Measurements from ENCODE around the gene SH2D3C.

The SH2D3C gene

GRCh38 chr9:127724012-127724411, 54.5 kb downstream of the SH2D3C start:
- TF ChIP-seq CTCF (IDR thresholded peaks at IDR 0.05; ENCODE audit: low read depth, low read length), result no peak
- no peak overlapping the region for H3K4me3 ChIP-seq (replicated peaks in 1 of 2; ENCODE audit: low read depth in 2 of 2, low read length in 2 of 2)

GRCh38 chr9:127723444-127723843, 55.0 kb downstream of the SH2D3C start:
- H3K4me3 ChIP-seq (replicated peaks in 1 of 2; ENCODE audit: low read depth in 2 of 2, low read length in 2 of 2), result no peak overlapping the region
- DNase-seq (ENCODE audit: low read depth in 2 of 2), result peak; percentile 41 to 72
- TF ChIP-seq CTCF (IDR thresholded peaks at IDR 0.05; ENCODE audit: low read depth, low read length), result no peak

More at GRCh38 chr9:127724012-127724411, 54.5 kb downstream of the SH2D3C start:
- no peak for DNase-seq (ENCODE audit: low read depth in 2 of 2)

- H3K4me3 ChIP-seq (replicated peaks in 1 of 2; ENCODE audit: low read depth in 2 of 2, low read length in 2 of 2), result no peak overlapping the region
- TF ChIP-seq CTCF (IDR thresholded peaks at IDR 0.05; ENCODE audit: low read depth, low read length), result no peak
- no peak for DNase-seq (ENCODE audit: low read depth in 2 of 2)
Measured at GRCh38 chr9:127723013-127723412, 55.5 kb downstream of the SH2D3C start.

- no peak for TF ChIP-seq CTCF (IDR thresholded peaks at IDR 0.05; ENCODE audit: low read depth, low read length)
- no peak overlapping the region for H3K4me3 ChIP-seq (replicated peaks in 1 of 2; ENCODE audit: low read depth in 2 of 2, low read length in 2 of 2)
- no peak for DNase-seq (ENCODE audit: low read depth in 2 of 2)
Measured at GRCh38 chr9:127722055-127722745, 56.3 kb downstream of the SH2D3C start.

- no peak overlapping the region for H3K4me3 ChIP-seq (replicated peaks in 1 of 2; ENCODE audit: low read depth in 2 of 2, low read length in 2 of 2)
- TF ChIP-seq CTCF (IDR thresholded peaks at IDR 0.05; ENCODE audit: low read depth, low read length), result no peak
- no peak for DNase-seq (ENCODE audit: low read depth in 2 of 2)
Measured at GRCh38 chr9:127721391-127721821, 57.1 kb downstream of the SH2D3C start.

GRCh38 chr9:127720865-127721227, 57.6 kb downstream of the SH2D3C start:
- DNase-seq (ENCODE audit: low read depth in 2 of 2), result no peak
- no peak for TF ChIP-seq CTCF (IDR thresholded peaks at IDR 0.05; ENCODE audit: low read depth, low read length)
- H3K4me3 ChIP-seq (replicated peaks in 1 of 2; ENCODE audit: low read depth in 2 of 2, low read length in 2 of 2), result no peak overlapping the region

Measured in cardiac fibroblast (primary cell).